Measurements from ENCODE around the gene CFAP299.
"Not testable (repeated sequence)": the region's sequence is repeated elsewhere in the genome, so short reads cannot be mapped to it uniquely, and the experiment has no call there.

Gene CFAP299

GRCh38 chr4:80619070-80619674 is 283.6 kb downstream of the CFAP299 start:
- no peak for DNase-seq
- in situ Hi-C loops (cut with MboI; ENCODE audit: low pct_unique_long_range_greater_than_20kb, low sequenced_read_pairs): no loop called here

DNA sequence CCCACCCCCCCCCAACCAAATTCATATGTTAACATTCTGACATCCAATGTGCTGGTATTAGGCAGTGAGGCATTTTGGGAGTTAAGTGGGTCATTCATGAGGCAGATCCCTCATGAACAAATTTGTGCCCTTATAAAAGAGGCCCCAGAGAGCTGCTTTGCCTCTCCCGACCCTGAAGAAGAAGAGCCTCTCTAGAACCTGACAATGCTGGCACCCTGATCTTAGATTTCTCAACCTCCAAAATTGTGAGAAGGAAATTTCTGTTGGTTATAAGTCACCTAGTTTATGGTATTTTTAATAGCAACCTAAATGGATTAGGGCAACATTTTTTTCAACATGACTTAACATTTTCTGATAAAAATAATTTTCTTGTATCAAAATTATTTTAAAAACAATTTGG is 296.3 kb downstream of the CFAP299 start:
- in situ Hi-C loops (cut with MboI; ENCODE audit: low pct_unique_long_range_greater_than_20kb, low sequenced_read_pairs): no loop called here
- DNase-seq: no peak

- DNase-seq: no peak
- in situ Hi-C loops (cut with MboI; ENCODE audit: low pct_unique_long_range_greater_than_20kb, low sequenced_read_pairs): no loop called here
These were observed 301.7 kb downstream of the CFAP299 start for GRCh38 chr4:80637190-80637589.

DNA sequence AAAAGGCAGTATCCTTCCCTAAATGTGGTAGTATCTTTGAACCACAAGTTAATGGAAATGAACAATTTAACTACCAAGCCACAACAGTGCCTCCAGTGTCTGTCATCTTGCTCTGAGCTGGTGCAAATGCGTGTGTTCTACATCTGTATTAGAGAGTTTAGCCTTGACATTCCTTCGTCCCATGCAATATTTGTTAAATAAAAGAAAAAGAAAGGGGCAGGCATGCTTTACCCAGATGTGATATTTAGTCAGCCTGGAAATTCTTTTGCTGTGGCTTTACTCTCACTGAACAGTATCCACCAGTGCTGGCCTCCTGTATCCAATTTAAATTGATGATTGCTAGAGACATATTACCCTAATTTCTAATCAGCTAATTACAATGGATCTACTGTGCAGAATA is 310.5 kb downstream of the CFAP299 start:
- in situ Hi-C loops (cut with MboI; ENCODE audit: low pct_unique_long_range_greater_than_20kb, low sequenced_read_pairs): no loop called here
- no peak for DNase-seq

GRCh38 chr4:80655662-80656061 is 320.1 kb downstream of the CFAP299 start:
- in situ Hi-C loops (cut with MboI; ENCODE audit: low pct_unique_long_range_greater_than_20kb, low sequenced_read_pairs): no loop called here
- DNase-seq: no peak

- DNase-seq; in situ Hi-C loops (cut with MboI; ENCODE audit: low pct_unique_long_range_greater_than_20kb, low sequenced_read_pairs): not testable (repeated sequence)
These were observed 334.6 kb downstream of the CFAP299 start for GRCh38 chr4:80670118-80670517.

DNA sequence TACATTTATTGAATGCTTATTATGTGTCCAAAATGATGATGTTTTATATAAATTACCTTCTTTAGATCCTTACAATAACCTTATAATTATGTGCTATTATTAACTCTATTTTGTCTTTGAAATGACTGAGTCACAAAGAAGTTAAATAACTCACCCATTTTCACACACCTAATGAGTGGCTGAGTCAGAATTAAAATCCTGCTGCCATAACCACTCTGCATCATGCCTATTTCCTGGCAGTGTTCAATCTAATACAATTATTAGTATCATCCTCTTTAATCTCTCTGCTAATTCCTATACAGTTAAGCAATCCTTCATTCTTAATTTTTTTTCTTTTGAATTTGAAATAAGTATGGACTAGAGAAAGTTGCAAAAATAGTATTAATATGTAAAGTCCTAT is 342.9 kb downstream of the CFAP299 start:
- in situ Hi-C loops (cut with MboI; ENCODE audit: low pct_unique_long_range_greater_than_20kb, low sequenced_read_pairs): no loop called here
- DNase-seq: no peak

DNA sequence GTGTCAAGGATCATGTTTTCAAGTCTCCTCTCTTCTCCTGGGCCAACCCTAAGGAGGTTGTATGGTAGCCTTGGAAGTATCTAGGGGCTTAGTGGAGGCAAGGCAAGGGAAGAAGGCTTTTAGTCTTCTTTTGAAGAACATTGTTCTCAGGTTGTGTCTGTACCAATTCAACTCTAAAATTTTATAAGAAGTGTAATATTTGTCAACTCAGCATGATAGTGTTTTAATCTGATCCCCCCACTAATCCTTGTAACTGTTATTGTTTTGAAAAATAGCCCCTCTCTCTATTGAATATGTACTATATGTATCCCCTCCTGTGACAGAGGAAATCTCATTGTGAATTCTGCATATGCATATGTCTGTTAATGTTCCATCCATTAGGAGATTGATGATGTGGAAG is 345.4 kb downstream of the CFAP299 start:
- DNase-seq: no peak

GRCh38 chr4:80685214-80685613 is 349.7 kb downstream of the CFAP299 start:
- no peak for DNase-seq
- in situ Hi-C loops (cut with MboI; ENCODE audit: low pct_unique_long_range_greater_than_20kb, low sequenced_read_pairs): no loop called here

More for the DNA sequence above, 345.4 kb downstream of the CFAP299 start:
- in situ Hi-C loops (cut with MboI; ENCODE audit: low pct_unique_long_range_greater_than_20kb, low sequenced_read_pairs): no loop called here

DNA sequence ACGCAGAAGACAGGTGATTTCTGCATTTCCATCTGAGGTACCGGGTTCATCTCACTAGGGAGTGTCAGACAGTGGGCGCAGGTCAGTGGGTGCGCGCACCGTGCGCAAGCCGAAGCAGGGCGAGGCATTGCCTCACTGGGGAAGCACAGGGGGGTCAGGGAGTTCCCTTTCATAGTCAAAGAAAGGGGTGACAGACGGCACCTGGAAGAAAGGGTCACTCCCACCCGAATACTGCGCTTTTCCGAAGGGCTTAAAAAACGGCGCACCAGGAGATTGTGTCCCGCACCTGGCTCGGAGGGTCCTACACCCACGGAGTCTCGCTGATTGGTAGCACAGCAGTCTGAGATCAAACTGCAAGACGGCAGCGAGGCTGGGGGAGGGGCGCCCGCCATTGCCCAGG is 352.2 kb downstream of the CFAP299 start:
- in situ Hi-C loops (cut with MboI; ENCODE audit: low pct_unique_long_range_greater_than_20kb, low sequenced_read_pairs); DNase-seq: not testable (repeated sequence)

GRCh38 chr4:80694171-80694570 is 358.6 kb downstream of the CFAP299 start:
- in situ Hi-C loops (cut with MboI; ENCODE audit: low pct_unique_long_range_greater_than_20kb, low sequenced_read_pairs): no loop called here
- no peak for DNase-seq

DNA sequence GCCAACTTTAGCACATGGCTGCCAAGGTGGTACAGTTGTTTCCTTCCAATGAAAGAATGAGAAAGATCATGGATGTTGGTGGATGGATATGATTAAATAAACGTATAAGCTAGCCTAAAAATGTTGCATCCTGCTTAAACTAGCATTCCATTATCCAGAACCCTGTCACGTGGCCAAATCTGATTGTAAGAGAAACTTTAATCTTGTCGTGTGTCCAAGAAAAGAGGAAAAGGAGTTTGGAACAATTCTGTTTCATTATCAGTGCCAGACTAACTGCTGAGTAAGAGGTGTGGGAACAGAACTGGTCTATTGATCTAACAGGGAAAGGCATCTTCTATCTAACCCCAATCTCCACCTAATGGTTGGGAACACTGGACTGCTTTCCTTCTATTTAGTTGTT is 369.8 kb downstream of the CFAP299 start:
- in situ Hi-C loops (cut with MboI; ENCODE audit: low pct_unique_long_range_greater_than_20kb, low sequenced_read_pairs): no loop called here

GRCh38 chr4:80709082-80709869 is 373.7 kb downstream of the CFAP299 start:
- in situ Hi-C loops (cut with MboI; ENCODE audit: low pct_unique_long_range_greater_than_20kb, low sequenced_read_pairs): no loop called here
- DNase-seq: no peak

More for the DNA sequence above, 369.8 kb downstream of the CFAP299 start:
- DNase-seq: no peak

GRCh38 chr4:80710748-80711451 is 375.4 kb downstream of the CFAP299 start:
- in situ Hi-C loops (cut with MboI; ENCODE audit: low pct_unique_long_range_greater_than_20kb, low sequenced_read_pairs): no loop called here
- DNase-seq: no peak

GRCh38 chr4:80711956-80712355 is 376.4 kb downstream of the CFAP299 start:
- DNase-seq: no peak
- in situ Hi-C loops (cut with MboI; ENCODE audit: low pct_unique_long_range_greater_than_20kb, low sequenced_read_pairs): no loop called here

DNA sequence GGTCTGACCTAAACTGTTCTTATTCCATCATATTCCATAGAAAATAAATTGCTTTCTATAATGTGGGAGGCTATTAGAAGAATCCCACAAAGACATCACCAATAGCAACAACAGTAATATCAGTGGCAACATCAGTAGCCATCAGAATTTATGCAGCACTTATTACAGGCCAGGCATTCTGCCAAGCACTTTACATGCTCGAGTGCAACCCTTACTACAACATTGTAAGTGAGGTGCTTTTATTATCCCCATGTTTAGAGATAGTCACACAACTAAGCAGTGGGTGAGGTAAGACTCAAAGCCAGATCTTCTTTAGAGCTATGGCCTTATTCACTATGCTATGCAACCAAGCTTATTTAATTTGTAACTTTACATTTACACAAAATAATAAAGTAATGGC is 377.9 kb downstream of the CFAP299 start:
- in situ Hi-C loops (cut with MboI; ENCODE audit: low pct_unique_long_range_greater_than_20kb, low sequenced_read_pairs): no loop called here
- DNase-seq: no peak

DNA sequence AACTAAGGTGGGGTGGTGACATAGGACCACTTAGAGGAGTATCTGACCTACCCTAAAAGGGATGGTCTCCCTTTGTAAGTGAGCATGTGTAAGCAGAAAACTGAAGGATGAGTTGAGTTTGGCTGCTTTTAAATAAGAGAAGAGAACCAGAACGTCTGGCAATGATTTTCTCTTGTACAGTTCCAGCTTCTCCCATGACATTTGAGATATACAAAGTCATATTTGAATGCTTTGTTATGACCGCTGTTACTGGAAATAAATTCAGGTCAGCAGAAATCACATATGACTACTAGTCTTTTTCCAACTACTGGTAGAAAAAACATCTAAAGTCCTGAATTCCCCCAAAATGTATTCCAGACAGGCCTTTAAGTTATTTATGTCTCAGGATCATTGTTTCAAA is 381.7 kb downstream of the CFAP299 start:
- in situ Hi-C loops (cut with MboI; ENCODE audit: low pct_unique_long_range_greater_than_20kb, low sequenced_read_pairs): no loop called here
- no peak for DNase-seq

GRCh38 chr4:80726471-80726870 is 390.9 kb downstream of the CFAP299 start:
- in situ Hi-C loops (cut with MboI; ENCODE audit: low pct_unique_long_range_greater_than_20kb, low sequenced_read_pairs): no loop called here

GRCh38 chr4:80730158-80730557 is 394.6 kb downstream of the CFAP299 start:
- in situ Hi-C loops (cut with MboI; ENCODE audit: low pct_unique_long_range_greater_than_20kb, low sequenced_read_pairs): no loop called here

More at GRCh38 chr4:80726471-80726870, 390.9 kb downstream of the CFAP299 start:
- no peak for DNase-seq

DNA sequence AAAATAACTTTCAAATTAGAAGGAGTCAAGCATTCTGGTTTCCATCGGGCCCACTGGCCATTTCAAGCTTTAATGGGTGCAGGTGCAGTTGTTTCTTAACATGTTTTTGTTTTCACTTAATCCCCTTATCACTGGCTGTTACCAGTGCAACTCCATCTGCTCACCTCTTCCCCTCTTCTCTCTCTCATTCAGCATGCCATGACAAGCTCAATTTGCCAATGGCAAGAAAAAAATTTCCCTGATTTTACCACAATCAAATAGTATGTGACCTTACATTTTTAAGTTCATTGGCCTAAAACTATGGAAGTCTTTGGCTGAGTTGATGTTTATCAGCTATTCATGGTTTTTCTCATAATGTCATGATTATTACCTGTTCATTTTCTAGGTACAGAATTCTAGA is 395.9 kb downstream of the CFAP299 start:
- in situ Hi-C loops (cut with MboI; ENCODE audit: low pct_unique_long_range_greater_than_20kb, low sequenced_read_pairs): no loop called here
- DNase-seq: no peak

More at GRCh38 chr4:80730158-80730557, 394.6 kb downstream of the CFAP299 start:
- no peak for DNase-seq
